RPMI7951 (cell line): Measurements from ENCODE around the gene GPC3. TPM values are rescaled to one million over a fixed set of nuclear protein-coding genes. Genes with fewer than 3 reads are reported as not detected.
"Not testable (repeated sequence)": the region's sequence is repeated elsewhere in the genome, so short reads cannot be mapped to it uniquely, and the experiment has no call there.

ENCODE experiments used
- DNase-seq: peaks from one replicate; pipeline ENCODE4 v3.0.0-alpha.2; 2012; ENCODE audit warnings: low read depth
- total RNA-seq: library from RNA; depleted of rRNA; stranded (reverse); fragments of >200 nt; shearing (Covaris generic); gene quantifications from 2 replicates; pipeline ENCODE4 v1.2.3, GENCODE V29; 2014

GPC3 gene
- total RNA-seq, 1 experiment from 2014 or later, result 0.84 TPM

- DNase-seq, result peak; percentile 79
Observed at GRCh38 chrX:133999031-133999705, 13.8 kb upstream of the GPC3 start.

GRCh38 chrX:133995759-133996158, 10.4 kb upstream of the GPC3 start:
- no peak for DNase-seq

- DNase-seq, result no peak
Observed at GRCh38 chrX:133994576-133994975, 9.2 kb upstream of the GPC3 start.

DNA sequence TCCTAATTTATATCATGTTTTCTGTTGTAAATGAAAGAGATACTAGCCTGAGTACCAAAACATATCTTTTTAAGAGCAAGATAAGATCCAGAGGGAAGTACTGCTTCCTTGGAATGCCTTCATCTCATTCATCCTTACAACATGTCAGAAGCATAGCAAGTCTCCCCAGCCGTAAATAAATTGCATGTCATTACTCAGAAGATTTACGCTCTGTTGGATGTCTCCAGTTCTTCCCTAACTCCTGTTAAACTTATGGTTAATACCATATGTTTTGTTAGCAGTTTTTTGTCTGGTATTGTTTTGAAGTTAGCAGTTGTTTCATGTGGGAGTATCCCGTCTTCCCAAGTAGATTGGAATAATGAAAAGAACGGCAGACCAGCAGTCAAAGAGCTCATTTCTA, 7.5 kb upstream of the GPC3 start:
- DNase-seq, result no peak

GRCh38 chrX:133991814-133992213, 6.4 kb upstream of the GPC3 start:
- no peak for DNase-seq

DNA sequence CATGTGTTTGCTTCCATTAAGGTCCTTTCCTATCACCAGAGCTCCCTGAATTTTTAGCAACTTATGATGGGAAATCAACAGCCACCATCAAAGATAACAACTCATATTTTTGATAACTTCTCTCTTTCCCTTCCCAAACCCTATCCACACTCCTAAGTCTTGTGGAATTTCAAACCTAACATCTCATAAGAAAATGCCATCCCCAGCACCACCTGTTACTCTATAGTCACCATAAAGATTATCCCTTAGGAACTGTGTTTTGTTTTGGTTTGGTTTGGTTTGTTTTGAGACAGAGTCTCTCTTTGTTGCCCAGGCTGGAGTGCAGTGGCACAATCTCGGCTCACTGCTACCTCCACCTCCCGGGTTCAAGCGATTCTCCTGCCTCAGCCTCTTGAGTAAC, 5.7 kb upstream of the GPC3 start:
- DNase-seq, result not testable (repeated sequence)

DNA sequence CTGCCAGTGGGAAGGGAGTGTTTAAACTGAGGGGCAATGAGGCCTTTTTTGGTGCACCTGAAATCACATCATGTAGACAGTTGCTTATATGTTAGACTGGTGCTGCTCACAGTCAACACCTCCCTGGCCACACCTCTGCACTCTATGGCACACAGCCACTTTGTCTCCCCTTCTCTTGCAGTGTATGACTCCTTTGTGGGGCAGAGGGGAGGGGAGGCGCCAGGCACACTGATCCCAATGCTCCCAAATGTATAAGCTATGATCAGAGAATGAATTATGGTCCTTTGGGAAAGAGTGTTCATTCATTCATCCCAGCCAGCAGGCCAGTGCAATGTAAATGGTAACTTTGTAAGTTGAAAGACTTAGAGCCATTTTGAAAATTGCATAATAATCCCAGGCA, 4.6 kb upstream of the GPC3 start:
- no peak for DNase-seq

DNA sequence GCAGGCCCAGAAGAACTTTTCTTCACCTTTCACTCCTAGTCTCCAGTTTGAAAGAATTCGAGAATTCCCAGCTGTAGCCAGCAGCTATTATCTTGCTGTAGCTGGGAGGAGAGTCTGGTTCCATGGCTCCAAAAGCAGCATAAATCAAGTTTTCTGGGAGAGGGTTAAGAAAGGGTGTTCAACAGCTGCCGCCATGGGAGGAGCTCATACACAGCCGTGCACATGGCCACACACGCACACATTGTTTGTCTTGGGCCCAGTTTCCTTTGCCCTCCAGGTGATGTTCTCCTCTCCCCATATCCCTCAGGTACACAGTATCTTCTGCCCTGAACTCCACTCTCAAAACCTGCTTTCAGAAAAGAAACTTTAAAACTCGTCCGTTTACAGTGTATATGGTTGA, 4.1 kb upstream of the GPC3 start:
- no peak for DNase-seq

- no peak for DNase-seq
Observed at GRCh38 chrX:133988010-133988409, 2.6 kb upstream of the GPC3 start.

GRCh38 chrX:133987188-133987587, 1.8 kb upstream of the GPC3 start:
- no peak for DNase-seq

DNA sequence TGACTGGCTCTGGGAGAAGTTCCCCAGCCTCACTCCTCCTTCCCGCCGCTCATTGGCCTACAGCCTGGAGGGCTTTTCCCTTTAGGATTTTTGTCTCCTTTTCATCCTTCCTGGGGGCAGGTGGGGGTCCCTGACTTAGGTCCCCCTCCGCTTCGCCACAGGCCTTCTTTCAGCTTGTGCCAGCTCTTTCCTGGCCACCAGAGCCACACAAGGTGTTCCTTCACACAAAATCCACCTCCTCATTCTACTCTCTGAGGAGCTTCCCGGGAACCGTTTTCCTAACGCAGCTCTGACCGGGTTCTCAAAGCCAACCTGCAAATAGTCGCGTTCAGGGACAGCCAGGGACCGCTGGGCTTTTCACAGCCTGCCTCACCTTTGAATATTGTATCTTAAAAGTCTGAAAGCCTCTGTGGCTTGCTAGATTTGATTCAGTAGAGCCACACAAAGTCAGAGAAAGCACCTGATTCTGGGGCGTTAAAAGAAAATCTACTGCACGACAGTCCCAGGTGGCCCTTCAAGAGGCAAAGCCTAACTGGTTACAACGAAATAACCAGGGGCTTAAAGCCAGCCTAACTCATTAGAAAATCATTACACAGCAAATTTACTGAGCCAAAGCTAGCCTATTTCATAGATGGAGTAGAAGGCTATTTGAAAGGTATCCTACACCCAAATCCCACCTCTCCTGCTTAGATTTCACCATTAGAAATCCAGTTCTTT, 731 bp upstream of the GPC3 start:
- DNase-seq, result no peak

GRCh38 chrX:133984857-133985163, 584 bp downstream of the GPC3 start:
- DNase-seq, result no peak

GRCh38 chrX:133983974-133984845, 1.2 kb downstream of the GPC3 start:
- DNase-seq, result no peak

GRCh38 chrX:133983256-133983973, 2.0 kb downstream of the GPC3 start:
- DNase-seq, result no peak

DNA sequence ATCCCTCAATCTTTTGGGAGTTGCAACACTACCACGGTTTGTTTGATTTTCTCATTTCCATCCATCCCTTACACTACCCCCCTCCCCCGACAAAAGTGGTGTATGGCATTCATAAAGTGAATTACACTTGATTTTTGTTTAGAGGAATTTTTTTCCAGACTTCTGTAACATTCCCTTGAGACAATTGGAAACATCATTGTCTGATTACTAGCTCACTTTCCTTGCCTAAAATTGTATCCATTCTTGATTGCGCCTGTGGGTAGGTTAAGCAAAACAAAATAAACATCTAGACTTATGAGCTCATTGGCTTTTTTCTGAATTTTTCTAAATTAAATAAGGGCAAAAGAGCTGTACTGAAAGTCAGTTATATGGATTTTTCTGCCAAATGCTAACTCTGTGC, 3.5 kb downstream of the GPC3 start:
- no peak for DNase-seq

DNA sequence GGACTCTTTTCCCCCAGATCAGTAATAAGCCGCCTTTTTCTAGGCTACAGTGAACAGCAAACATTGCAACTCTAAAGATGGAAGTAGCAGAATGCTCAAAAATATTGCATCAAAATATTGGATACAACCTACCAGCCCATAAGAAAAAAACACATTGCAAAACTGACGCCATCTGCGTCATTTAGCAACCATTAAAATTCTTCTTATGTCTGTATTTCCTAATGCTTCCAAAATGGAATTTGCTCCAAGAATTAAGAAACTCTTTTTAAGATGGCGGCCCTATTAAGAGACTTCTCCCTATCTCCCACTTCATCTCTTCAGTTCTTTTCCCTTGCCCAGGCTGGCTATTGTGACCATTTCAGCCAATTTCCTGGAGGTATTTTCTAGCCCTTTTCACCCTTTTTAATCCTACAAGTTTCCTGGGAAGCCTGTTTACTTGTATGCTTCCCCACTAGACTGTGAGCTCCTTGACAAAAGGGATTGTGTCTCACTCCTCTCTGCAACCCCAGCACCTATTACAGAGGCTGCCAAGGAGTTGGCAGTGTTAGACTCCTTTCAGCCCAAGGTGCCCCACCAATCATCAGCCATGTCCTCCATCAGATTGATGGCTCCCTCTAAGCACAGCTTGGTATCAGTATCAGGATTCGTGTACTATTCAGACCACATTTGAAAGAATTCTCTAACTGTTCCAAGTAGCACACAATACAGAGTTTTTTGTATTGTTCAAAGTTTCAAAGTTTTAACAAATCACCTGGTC, 4.4 kb downstream of the GPC3 start:
- no peak for DNase-seq

DNA sequence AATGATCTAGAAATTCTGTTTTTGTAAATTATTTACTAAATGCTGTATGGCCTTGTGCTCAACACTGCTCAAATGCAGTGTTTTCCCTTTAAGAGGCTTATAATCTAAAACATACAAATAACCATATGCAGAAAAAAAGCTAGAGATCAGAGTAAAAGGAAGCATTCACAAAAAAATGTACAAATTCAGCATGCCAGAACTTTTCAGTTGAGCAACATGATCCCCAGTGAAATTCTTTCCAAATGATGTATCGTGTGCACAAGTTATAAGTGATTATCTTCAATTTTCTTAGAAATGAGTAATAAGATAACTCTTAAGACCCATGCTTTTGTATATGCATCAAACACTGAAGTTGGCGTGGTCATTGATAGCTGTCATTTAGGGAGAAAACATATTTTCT, 5.0 kb downstream of the GPC3 start:
- no peak for DNase-seq

DNA sequence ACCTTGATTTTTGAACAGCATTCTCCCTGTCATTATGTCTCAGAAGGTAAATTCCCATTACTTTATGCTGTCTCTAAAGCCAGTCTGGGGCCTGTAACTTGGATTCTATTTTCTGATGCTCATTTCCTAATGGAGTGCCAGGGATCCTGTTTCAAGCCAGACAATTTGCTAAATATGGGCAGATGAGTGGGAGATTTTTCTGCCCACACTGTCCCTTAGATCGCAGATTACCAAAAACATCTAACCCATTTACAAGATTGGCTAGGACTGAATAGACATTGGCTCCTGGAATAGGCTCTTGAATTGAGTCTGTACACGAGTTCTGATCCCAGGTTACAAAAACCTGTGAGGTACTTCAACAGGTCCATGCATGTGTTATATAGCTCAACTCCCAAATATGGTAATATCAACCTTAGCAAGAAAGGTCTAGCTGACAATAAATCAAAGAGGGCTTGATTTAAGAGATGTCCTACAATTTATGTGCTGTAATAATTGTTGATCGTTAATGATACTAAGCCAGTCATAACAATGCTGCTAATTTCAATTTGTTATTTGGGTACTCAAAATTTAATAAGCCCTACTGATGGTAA, 5.7 kb downstream of the GPC3 start:
- DNase-seq, result no peak

- no peak for DNase-seq
Observed at GRCh38 chrX:133973704-133974103, 11.7 kb downstream of the GPC3 start.

DNA sequence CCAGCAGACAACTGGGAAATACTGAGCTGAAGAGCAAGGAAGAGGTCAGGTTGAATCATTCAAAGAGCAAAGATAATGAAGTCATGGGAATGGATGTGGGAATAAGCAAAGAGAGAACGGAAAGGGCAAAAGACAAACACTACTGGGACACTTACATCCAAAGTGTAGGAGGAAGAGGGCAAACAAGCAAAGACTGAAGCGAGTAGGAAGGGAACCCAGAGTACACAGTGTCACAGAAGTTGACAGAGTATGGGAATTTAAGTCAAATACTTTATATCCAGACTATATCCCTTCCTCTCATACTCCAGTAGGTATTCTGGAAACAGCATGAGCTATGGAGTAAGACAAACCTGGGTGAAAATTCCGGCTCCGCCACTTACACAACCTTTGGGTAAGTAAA, 12.5 kb downstream of the GPC3 start:
- no peak for DNase-seq

GRCh38 chrX:133971586-133971985, 13.8 kb downstream of the GPC3 start:
- DNase-seq, result no peak
